HL-60 (cell line): Measurements from ENCODE around the gene PRRX1.

ENCODE experiments used
- DNase-seq, 2 experiments: peaks; one replicate each; pipeline ENCODE4 v3.0.0-alpha.2; 2010 to 2020; ENCODE audit warnings: low read depth in 1 of 2, low spot score in 1 of 2
- H3K27ac ChIP-seq: fragments of 250-450 bp; sonication (Bioruptor Pico); replicated peaks from 2 replicates; pipeline ENCODE4 v1.5.1; 2020; ENCODE audit warnings: mild to moderate bottlenecking, moderate library complexity
- H3K27me3 ChIP-seq: fragments of 250-450 bp; sonication (Bioruptor Pico); 2 replicates; pipeline ENCODE4 v1.5.1; 2021; ENCODE audit warnings: mild to moderate bottlenecking, moderate library complexity; ENCODE audit not compliant: insufficient read depth, poor library complexity, severe bottlenecking
- H3K4me3 ChIP-seq: replicated peaks from 2 replicates; pipeline ENCODE4 v1.5.1; 2011; ENCODE audit warnings: mild to moderate bottlenecking, control low read depth, low read length; ENCODE audit not compliant: insufficient read depth
- CTCF ChIP-seq: IDR thresholded peaks from one replicate; pipeline ENCODE4 v1.5.1; 2011; ENCODE audit warnings: low read length, control low read depth, inconsistent platforms; ENCODE audit not compliant: insufficient read depth
- GABPA ChIP-seq: IDR thresholded peaks from 2 replicates; pipeline ENCODE4 v1.6.1; 2012; ENCODE audit warnings: low read depth
- POLR2AphosphoS5 ChIP-seq: IDR thresholded peaks from 2 replicates; pipeline ENCODE4 v1.6.1; 2012; ENCODE audit warnings: low read depth
- REST ChIP-seq: IDR thresholded peaks from 2 replicates; pipeline ENCODE4 v1.6.1; 2012; ENCODE audit warnings: low read depth; ENCODE audit not compliant: insufficient replicate concordance
- SPI1 ChIP-seq: IDR thresholded peaks from 2 replicates; pipeline ENCODE4 v1.6.1; 2012; ENCODE audit warnings: low read depth, mild to moderate bottlenecking, borderline replicate concordance

PRRX1 gene

GRCh38 chr1:170730014-170730413 lies 66.1 kb downstream of the PRRX1 start:
- no peak for DNase-seq
- no peak overlapping the region for H3K27ac ChIP-seq
- no peaks in the 10 kb centered on the region for H3K27me3 ChIP-seq
- no peak overlapping the region for H3K4me3 ChIP-seq
- no peak for TF ChIP-seq SPI1
- TF ChIP-seq POLR2AphosphoS5 = no peak
- no peak for TF ChIP-seq REST
- TF ChIP-seq GABPA = no peak
- no peak for TF ChIP-seq CTCF

- Histone ChIP-seq H3K4me3 (no peak overlapping the region), H3K27me3 (no peaks in the 10 kb centered on the region), H3K27ac (no peak overlapping the region)
- no peak for DNase-seq
- TF ChIP-seq CTCF (no peak), GABPA (no peak), REST (no peak), SPI1 (no peak), POLR2AphosphoS5 (no peak)
Measured at GRCh38 chr1:170730438-170730837, 66.5 kb downstream of the PRRX1 start.

GRCh38 chr1:170731566-170732251 lies 67.8 kb downstream of the PRRX1 start:
- Histone ChIP-seq H3K4me3 (no peak overlapping the region), H3K27me3 (no peaks in the 10 kb centered on the region), H3K27ac (no peak overlapping the region)
- no peak for DNase-seq
- TF ChIP-seq POLR2AphosphoS5 (no peak), SPI1 (no peak), GABPA (no peak), CTCF (no peak), REST (no peak)
